Right lobe of liver (tissue), 4 donors: ENCODE results near the gene NCS1.

Experiments used
- CTCF ChIP-seq, 4 donors: fragments of 200-600 bp in 3 of 4; fragments of 450-650 bp in 1 of 4; IDR thresholded peaks; one replicate each; pipeline versions ENCODE4 v1.5.1 to v1.8.0; 2016 to 2022; ENCODE audit warnings: antibody characterized with exemption in 4 of 4, mild to moderate bottlenecking in 2 of 4
- POLR2A ChIP-seq: fragments of 450-650 bp; IDR thresholded peaks from one replicate; pipeline ENCODE4 v1.6.1; 2017; ENCODE audit warnings: antibody characterized with exemption, mild to moderate bottlenecking
- donor health status: DM: no; HTN: no; CAD: no.
- donor health status: DM: no; HTN: no; CAD: no.
- donor health status: DM: no; HTN: yes; CAD: no.

- no peak for TF ChIP-seq CTCF (IDR thresholded peaks at IDR 0.05)
- TF ChIP-seq POLR2A: no peak
These were observed 23.2 kb upstream of the NCS1 start for GRCh38 chr9:130149031-130149430.
